Naive thymus-derived CD4-positive, alpha-beta T cell (primary cell): ENCODE measurements around the gene BCCIP. TPM values are rescaled to one million over a fixed set of nuclear protein-coding genes. Genes with fewer than 3 reads are reported as not detected.

Experiments
- ATAC-seq: fragments of 150-1000 bp; cut with Tn5 transposase; 2 replicates; pipeline ENCODE4 v1.10.0; 2021; ENCODE audit warnings: mild to moderate bottlenecking, moderate library complexity
- CTCF ChIA-PET: fragments of 350-600 bp; sonication (Branson Sonifier 250); formaldehyde crosslinking; loops from one replicate; lab custom pipeline; 2021; ENCODE audit warnings: antibody characterized with exemption; lab: Charles Lee
- POLR2A ChIA-PET: fragments of 350-600 bp; sonication (Branson Sonifier 250); formaldehyde crosslinking; loops from one replicate; lab custom pipeline; 2021; ENCODE audit warnings: antibody characterized with exemption, inconsistent platforms; lab: Charles Lee
- DNase-seq, 9 donors: peaks; one replicate each; pipeline versions ENCODE4 v3.0.0 to v3.0.0-alpha.2; 2020 to 2022; ENCODE audit warnings: mixed read lengths in 1 of 9
- H3K27ac ChIP-seq: one replicate; pipeline ENCODE4 v1.7.0; 2013; ENCODE audit warnings: mild to moderate bottlenecking, low read depth, low read length, moderate library complexity
- H3K27me3 ChIP-seq, 2 donors: one replicate each; pipeline ENCODE4 v1.7.0; 2013; ENCODE audit warnings: low read length in 2 of 2, mild to moderate bottlenecking in 2 of 2, moderate library complexity in 2 of 2; ENCODE audit not compliant: control insufficient read depth in 2 of 2, insufficient read depth in 2 of 2
- H3K36me3 ChIP-seq, 3 experiments: 1 replicate in 2 of 3; 2 replicates in 1 of 3; pipeline ENCODE4 v1.7.0; 2013; ENCODE audit warnings: low read length in 3 of 3, mild to moderate bottlenecking in 3 of 3, moderate library complexity in 1 of 3; ENCODE audit not compliant: insufficient read depth in 3 of 3, control insufficient read depth in 2 of 3
- H3K4me1 ChIP-seq, 2 donors: one replicate each; pipeline ENCODE4 v1.7.0; 2013; ENCODE audit warnings: low read length in 2 of 2, mild to moderate bottlenecking in 2 of 2, moderate library complexity in 1 of 2; ENCODE audit not compliant: control insufficient read depth in 2 of 2, insufficient read depth in 2 of 2
- H3K4me3 ChIP-seq: 2 replicates; pipeline ENCODE4 v1.7.0; 2013; ENCODE audit warnings: mild to moderate bottlenecking, low read length
- H3K9me3 ChIP-seq, 3 experiments: 1 replicate in 2 of 3; 2 replicates in 1 of 3; pipeline ENCODE4 v1.7.0; 2013; ENCODE audit warnings: low read length in 3 of 3; ENCODE audit not compliant: control insufficient read depth in 2 of 3
- H3K27ac Mint-ChIP-seq, 9 donors: one replicate each; pipeline ENCODE4 v1.8.0; 2020 to 2022; ENCODE audit warnings: mixed read lengths in 9 of 9, mild to moderate bottlenecking in 8 of 9, moderate library complexity in 5 of 9, inconsistent platforms in 2 of 9
- H3K27me3 Mint-ChIP-seq, 5 donors: one replicate each; pipeline ENCODE4 v1.8.0; 2021 to 2022; ENCODE audit warnings: mixed read lengths in 5 of 5, mild to moderate bottlenecking in 1 of 5
- H3K36me3 Mint-ChIP-seq, 5 donors: one replicate each; pipeline ENCODE4 v1.8.0; 2020 to 2022; ENCODE audit warnings: mixed read lengths in 5 of 5, mild to moderate bottlenecking in 3 of 5, inconsistent platforms in 1 of 5
- H3K4me1 Mint-ChIP-seq, 7 donors: one replicate each; pipeline ENCODE4 v1.8.0; 2020 to 2022; ENCODE audit warnings: mixed read lengths in 7 of 7, mild to moderate bottlenecking in 3 of 7, inconsistent platforms in 1 of 7
- H3K4me3 Mint-ChIP-seq, 10 donors: one replicate each; pipeline ENCODE4 v1.8.0; 2020 to 2022; ENCODE audit warnings: mild to moderate bottlenecking in 10 of 10, mixed read lengths in 10 of 10, moderate library complexity in 6 of 10, inconsistent platforms in 2 of 10
- H3K9me3 Mint-ChIP-seq, 11 donors: one replicate each; pipeline ENCODE4 v1.8.0; 2020 to 2022; ENCODE audit warnings: mixed read lengths in 11 of 11, mild to moderate bottlenecking in 4 of 11, inconsistent platforms in 1 of 11, moderate library complexity in 1 of 11
- intact Hi-C, 2 donors: fragments of 100-400 bp; cut with micrococcal nuclease; formaldehyde crosslinking; loops; one replicate each; pipeline ENCODE4 v1.15.1; 2023
- polyA plus RNA-seq, 2 donors: library from polyadenylated mRNA; unstranded; fragments of 300-500 nt; fragmentation: Illumina TruSeq; gene quantifications; one replicate each; pipeline ENCODE4 v1.2.3, GENCODE V29; 2021
- total RNA-seq, 6 experiments: library from RNA in 5 of 6; stranded (reverse) in 5 of 6; gene quantifications; 1 replicate in 5 of 6; 2 replicates in 1 of 6; pipeline ENCODE4 v1.2.3 and lab custom pipeline; 2021 to 2026

The BCCIP gene
- total and polyA plus RNA-seq, 7 experiments from 2014 or later: 31.3 to 105 (median 48.8) TPM

DNA sequence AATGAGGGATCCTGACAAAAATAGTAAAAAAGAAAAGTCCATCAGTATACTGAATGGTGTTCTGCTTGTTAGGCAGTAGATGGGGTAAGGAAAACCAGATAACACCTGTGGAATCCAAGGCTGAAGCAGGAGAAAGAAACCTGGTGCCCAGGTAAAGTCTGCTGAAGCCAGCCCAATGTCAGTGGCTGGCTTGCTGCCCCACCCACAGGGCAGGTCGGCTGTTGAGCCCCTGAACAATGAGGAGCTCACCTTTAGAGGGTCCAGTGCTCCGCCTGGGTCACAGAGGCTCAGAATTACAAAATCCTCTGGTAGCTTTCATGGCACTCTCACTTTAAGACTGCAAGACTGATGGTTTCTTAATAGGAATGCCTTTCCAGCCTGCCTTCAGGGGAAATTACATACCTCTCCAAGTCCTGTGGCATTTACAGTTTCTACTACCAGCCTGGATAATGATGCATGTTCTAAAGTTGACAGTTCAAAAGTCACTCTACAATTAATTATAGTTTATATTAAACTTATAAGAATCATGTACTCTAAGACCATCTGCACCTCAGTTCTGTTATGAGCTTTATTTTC lies 33.9 kb downstream of the BCCIP start:
- Mint-ChIP-seq H3K4me3 (no peak overlapping the region), H3K36me3 (peaks cover 0 to 9% (median 7%) of the 10 kb centered on the region in 5 donors), H3K4me1 (no peaks in the 10 kb centered on the region), H3K27me3 (no peaks in the 10 kb centered on the region), H3K27ac (no peak overlapping the region), H3K9me3 (no peaks in the 10 kb centered on the region)
- DNase-seq: no peak
- no peak overlapping the region for H3K4me3 ChIP-seq
- H3K36me3 ChIP-seq: peaks cover 0 to 8% (median 0%) of the 10 kb centered on the region in 3 experiments
- no peaks in the 10 kb centered on the region for H3K4me1 ChIP-seq
- H3K9me3 ChIP-seq: no peaks in the 10 kb centered on the region
- POLR2A ChIA-PET: no interaction called here
- H3K27ac ChIP-seq: no peak overlapping the region
- H3K27me3 ChIP-seq: no peaks in the 10 kb centered on the region
- CTCF ChIA-PET: no interaction called here
- no peak for ATAC-seq
- intact Hi-C loops: no loop called here

GRCh38 chr10:125859128-125859817 lies 35.9 kb downstream of the BCCIP start:
- H3K4me1 ChIP-seq: no peaks in the 10 kb centered on the region
- ATAC-seq (no peak), DNase-seq (no peak)
- H3K27me3 ChIP-seq: no peaks in the 10 kb centered on the region
- Mint-ChIP-seq H3K9me3 (no peaks in the 10 kb centered on the region), H3K4me1 (no peaks in the 10 kb centered on the region), H3K4me3 (no peak overlapping the region), H3K27ac (no peak overlapping the region), H3K27me3 (no peaks in the 10 kb centered on the region), H3K36me3 (peaks cover 0 to 7% (median 0%) of the 10 kb centered on the region in 5 donors)
- no peak overlapping the region for H3K27ac ChIP-seq
- intact Hi-C loops: no loop called here
- ChIA-PET CTCF (no interaction called here), POLR2A (no interaction called here)
- H3K36me3 ChIP-seq: no peaks in the 10 kb centered on the region
- no peaks in the 10 kb centered on the region for H3K9me3 ChIP-seq
- no peak overlapping the region for H3K4me3 ChIP-seq

GRCh38 chr10:125865120-125865519 lies 41.8 kb downstream of the BCCIP start:
- POLR2A ChIA-PET: no interaction called here
- no peaks in the 10 kb centered on the region for H3K9me3 Mint-ChIP-seq

DNA sequence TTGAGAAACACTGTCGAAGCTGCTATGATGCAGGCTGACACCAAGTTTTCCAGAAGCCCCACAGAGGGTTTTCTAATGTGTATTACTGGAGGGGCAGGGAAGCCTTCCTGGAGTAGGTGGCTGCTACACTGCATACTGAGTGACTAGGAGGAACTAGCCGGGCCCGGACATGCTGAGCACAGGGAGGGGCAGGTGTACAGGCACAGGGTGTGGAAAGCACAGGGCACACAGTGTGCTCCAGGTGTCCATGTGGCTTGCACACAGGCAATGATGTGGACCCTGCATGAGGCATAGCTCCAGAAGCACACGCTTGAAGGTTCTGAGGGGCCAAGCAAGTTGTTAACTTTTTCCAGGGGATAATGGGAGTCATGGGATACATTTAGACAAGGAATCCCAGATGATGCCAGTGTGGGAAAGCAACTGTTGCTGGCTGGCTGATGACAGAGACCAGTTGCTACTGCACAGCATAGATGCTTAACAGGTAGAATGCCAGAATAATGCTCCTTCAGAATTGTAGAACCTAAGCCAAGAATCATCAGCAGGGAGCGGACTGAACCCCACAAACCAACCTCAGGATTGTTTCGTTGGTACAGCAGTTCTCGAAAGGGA lies 43.2 kb downstream of the BCCIP start:
- H3K27ac Mint-ChIP-seq: no peak overlapping the region
- ATAC-seq (no peak), DNase-seq (no peak)
- H3K4me3 Mint-ChIP-seq: no peak overlapping the region
- intact Hi-C loops: loop anchor here (5.0 kb wide), 2 partner anchors 881 to 1711 kb away; no protein-coding TSS in a partner anchor
- Histone ChIP-seq H3K27ac (no peak overlapping the region), H3K9me3 (no peaks in the 10 kb centered on the region), H3K36me3 (peaks cover 0 to 12% (median 0%) of the 10 kb centered on the region in 3 experiments), H3K27me3 (no peaks in the 10 kb centered on the region), H3K4me3 (no peak overlapping the region), H3K4me1 (no peaks in the 10 kb centered on the region)
- H3K4me1 Mint-ChIP-seq: peaks cover 0 to 2% (median 0%) of the 10 kb centered on the region in 7 donors
- H3K9me3 Mint-ChIP-seq: no peaks in the 10 kb centered on the region
- POLR2A ChIA-PET: no interaction called here
- CTCF ChIA-PET: interaction anchor here (1.6 kb wide), 1 partner anchor 10 kb away, joined by 3 read pairs; no protein-coding TSS in a partner anchor
- no peaks in the 10 kb centered on the region for H3K27me3 Mint-ChIP-seq
- peaks cover 0 to 17% (median 0%) of the 10 kb centered on the region in 5 donors for H3K36me3 Mint-ChIP-seq

More at GRCh38 chr10:125865120-125865519, 41.8 kb downstream of the BCCIP start:
- H3K4me3 ChIP-seq: no peak overlapping the region
- H3K9me3 ChIP-seq: no peaks in the 10 kb centered on the region
- H3K36me3 ChIP-seq: peaks cover 0 to 12% (median 0%) of the 10 kb centered on the region in 3 experiments
- Mint-ChIP-seq H3K27me3 (no peaks in the 10 kb centered on the region), H3K4me1 (peaks cover 0 to 2% (median 0%) of the 10 kb centered on the region in 7 donors), H3K4me3 (no peak overlapping the region), H3K36me3 (peaks cover 0 to 17% (median 0%) of the 10 kb centered on the region in 5 donors), H3K27ac (no peak overlapping the region)
- CTCF ChIA-PET: interaction anchor here (0.5 kb wide), 1 partner anchor 451 kb away, joined by 3 read pairs; no protein-coding TSS in a partner anchor
- H3K27me3 ChIP-seq: no peaks in the 10 kb centered on the region
- H3K27ac ChIP-seq: no peak overlapping the region
- ATAC-seq (no peak), DNase-seq (no peak)
- intact Hi-C loops: loop anchor here (5.0 kb wide), 2 partner anchors 882 to 1712 kb away; no protein-coding TSS in a partner anchor
- no peaks in the 10 kb centered on the region for H3K4me1 ChIP-seq

DNA sequence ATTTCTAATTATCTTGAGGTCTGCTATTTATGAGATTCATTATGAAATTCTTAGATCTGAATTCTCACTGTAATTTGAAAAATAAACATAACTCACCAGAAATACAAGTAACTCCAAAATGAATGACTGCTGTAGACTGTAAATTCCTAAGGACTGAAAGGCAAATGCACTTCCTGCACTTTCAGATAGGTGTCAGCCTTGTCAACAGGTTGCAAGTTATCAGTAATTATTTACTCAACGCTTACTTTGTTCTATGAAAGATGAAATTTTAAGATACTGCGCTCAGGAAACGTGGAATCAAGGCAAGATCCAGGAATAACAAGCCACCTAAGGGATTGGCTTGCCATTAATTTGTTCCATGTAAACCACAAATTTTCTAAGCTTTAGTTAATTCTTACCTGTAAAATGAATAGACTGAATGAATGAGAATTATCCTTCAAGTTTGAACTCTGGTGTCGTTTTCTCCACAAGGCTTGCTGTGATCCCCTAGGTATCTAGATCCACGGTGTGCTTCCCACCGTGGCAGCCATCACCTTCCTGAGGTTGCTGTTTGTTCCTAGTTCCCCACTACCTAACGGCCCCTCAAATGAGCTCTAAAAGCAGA lies 45.1 kb downstream of the BCCIP start:
- H3K4me1 ChIP-seq: no peaks in the 10 kb centered on the region
- ATAC-seq (peak; percentile 52), DNase-seq (peak in 6 of 9 donors; percentile 13 to 31 (median 17))
- ChIA-PET POLR2A (no interaction called here), CTCF (interaction anchor here (0.6 kb wide), 2 partner anchors 108 to 1563 kb away, joined by 3 read pairs; no protein-coding TSS in a partner anchor)
- no peaks in the 10 kb centered on the region for H3K9me3 ChIP-seq
- Mint-ChIP-seq H3K4me1 (peaks cover 0 to 4% (median 0%) of the 10 kb centered on the region in 7 donors), H3K36me3 (peaks cover 0 to 17% (median 0%) of the 10 kb centered on the region in 5 donors), H3K9me3 (no peaks in the 10 kb centered on the region), H3K27ac (no peak overlapping the region), H3K27me3 (no peaks in the 10 kb centered on the region), H3K4me3 (no peak overlapping the region)
- H3K27ac ChIP-seq: no peak overlapping the region
- intact Hi-C loops: loop anchor here (1.0 to 5.0 kb wide), 4 partner anchors 228 to 1986 kb away; no protein-coding TSS in a partner anchor
- H3K4me3 ChIP-seq: no peak overlapping the region
- H3K27me3 ChIP-seq: no peaks in the 10 kb centered on the region
- H3K36me3 ChIP-seq: peaks cover 0 to 12% (median 0%) of the 10 kb centered on the region in 3 experiments

DNA sequence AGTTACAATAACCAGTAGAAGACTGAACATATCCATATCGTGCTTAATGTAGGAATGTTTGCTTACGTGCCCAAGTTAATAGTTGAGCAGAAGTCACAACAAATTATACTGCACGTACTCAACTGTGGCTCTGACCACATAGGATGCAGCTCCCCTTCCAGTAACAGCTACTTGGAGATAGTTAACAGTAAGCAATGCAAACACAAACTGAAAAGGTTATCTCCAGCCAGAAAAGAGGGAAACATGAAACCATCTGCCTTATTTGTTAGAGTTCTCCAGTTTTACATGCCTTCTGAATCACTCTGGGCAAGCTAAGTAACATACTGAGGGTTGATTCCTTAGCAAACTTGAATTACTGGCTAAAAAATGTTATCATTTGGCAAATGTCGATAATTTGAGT lies 48.0 kb downstream of the BCCIP start:
- CTCF ChIA-PET: interaction anchor here (0.5 to 1.4 kb wide), 2 partner anchors 10 to 636 kb away, joined by 3 read pairs; no protein-coding TSS in a partner anchor
- no peak overlapping the region for H3K4me3 Mint-ChIP-seq
- no peaks in the 10 kb centered on the region for H3K27me3 Mint-ChIP-seq
- peaks cover 0 to 28% (median 18%) of the 10 kb centered on the region in 5 donors for H3K36me3 Mint-ChIP-seq
- intact Hi-C loops: no loop called here
- DNase-seq (no peak), ATAC-seq (no peak)
- no peak overlapping the region for H3K27ac Mint-ChIP-seq
- H3K9me3 ChIP-seq: peaks cover 0 to 7% (median 0%) of the 10 kb centered on the region in 3 experiments
- H3K27ac ChIP-seq: no peak overlapping the region
- no peak overlapping the region for H3K4me3 ChIP-seq
- POLR2A ChIA-PET: no interaction called here
- H3K36me3 ChIP-seq: peaks cover 0 to 5% (median 0%) of the 10 kb centered on the region in 3 experiments
- H3K4me1 ChIP-seq: no peaks in the 10 kb centered on the region
- H3K9me3 Mint-ChIP-seq: peaks cover 0 to 12% (median 7%) of the 10 kb centered on the region in 11 donors
- no peaks in the 10 kb centered on the region for H3K27me3 ChIP-seq
- peaks cover 0 to 4% (median 0%) of the 10 kb centered on the region in 7 donors for H3K4me1 Mint-ChIP-seq
